WI38 (cell line): ENCODE measurements around the gene KIDINS220.

Source experiments
- H3K4me3 ChIP-seq: 2 replicates; pipeline ENCODE4 v1.5.1; 2011; ENCODE audit warnings: low read depth, mild to moderate bottlenecking, control low read depth, low read length
- CTCF ChIP-seq: IDR thresholded peaks from 2 replicates; pipeline ENCODE4 v1.5.1; 2012; ENCODE audit warnings: low read depth, mild to moderate bottlenecking, control low read depth, low read length

Gene KIDINS220

GRCh38 chr2:8861797-8862196 is 24.4 kb upstream of the KIDINS220 start:
- TF ChIP-seq CTCF = no peak
- no peak overlapping the region for H3K4me3 ChIP-seq

DNA sequence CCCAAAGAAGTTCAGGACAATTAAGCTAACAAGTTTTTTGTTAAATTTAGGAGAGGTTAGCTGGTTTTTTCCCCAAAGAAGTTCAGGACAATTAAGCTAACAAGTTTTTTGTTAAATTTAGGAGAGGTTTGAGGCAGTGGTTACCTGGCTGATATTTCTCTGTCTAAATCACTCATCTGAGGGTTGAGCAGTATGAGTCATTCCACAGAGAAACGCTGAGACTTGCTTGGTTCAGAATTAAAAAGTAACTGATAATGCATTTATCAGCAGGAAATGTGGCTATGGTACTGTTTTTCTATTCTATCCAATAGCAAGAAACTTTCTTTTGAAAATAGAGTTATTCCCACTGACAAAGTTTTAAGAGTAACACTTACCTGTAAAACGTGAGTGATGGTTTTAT is 22.8 kb upstream of the KIDINS220 start:
- no peak for TF ChIP-seq CTCF
- H3K4me3 ChIP-seq = no peak overlapping the region

- no peak overlapping the region for H3K4me3 ChIP-seq
- TF ChIP-seq CTCF = no peak
These were observed 21.5 kb upstream of the KIDINS220 start for GRCh38 chr2:8858910-8859309.

DNA sequence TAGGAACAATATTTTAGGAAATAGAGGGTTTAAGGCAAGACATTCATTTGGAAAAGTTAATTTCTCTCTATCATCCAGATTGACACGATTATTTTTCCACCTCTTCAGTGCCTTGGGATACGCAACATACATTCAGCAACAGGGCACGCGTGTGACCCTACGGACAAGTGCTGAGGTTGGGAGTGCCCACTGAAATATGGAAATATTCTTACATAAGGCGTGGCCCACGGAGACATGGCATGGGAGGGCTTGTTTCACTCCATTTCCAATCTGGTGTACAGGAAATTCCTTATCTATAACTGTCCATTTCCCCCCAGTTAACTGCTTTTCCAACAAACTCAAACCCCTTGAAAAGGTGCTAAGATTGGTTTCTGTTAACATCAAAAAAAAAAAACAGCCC is 20.9 kb upstream of the KIDINS220 start:
- no peak overlapping the region for H3K4me3 ChIP-seq
- TF ChIP-seq CTCF = no peak

DNA sequence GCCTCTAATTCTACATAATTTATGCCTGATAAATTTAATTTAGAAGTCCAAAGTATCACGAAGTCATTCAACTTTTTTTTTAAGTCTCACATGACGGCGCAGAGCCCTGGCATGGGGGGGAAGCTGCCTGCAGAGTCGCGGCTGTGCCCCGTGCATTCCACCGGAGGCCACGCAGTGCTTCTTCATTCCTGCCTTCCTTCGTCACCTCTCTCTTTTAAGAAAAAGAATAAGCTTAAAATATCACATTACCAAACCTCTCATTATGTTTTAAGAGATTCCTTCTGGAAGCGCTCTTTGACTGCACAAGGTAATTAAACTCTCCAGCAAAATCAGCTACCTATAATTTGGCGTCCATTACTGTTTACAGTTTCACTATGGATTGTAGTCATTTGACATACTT is 20.3 kb upstream of the KIDINS220 start:
- TF ChIP-seq CTCF = no peak
- no peak overlapping the region for H3K4me3 ChIP-seq

DNA sequence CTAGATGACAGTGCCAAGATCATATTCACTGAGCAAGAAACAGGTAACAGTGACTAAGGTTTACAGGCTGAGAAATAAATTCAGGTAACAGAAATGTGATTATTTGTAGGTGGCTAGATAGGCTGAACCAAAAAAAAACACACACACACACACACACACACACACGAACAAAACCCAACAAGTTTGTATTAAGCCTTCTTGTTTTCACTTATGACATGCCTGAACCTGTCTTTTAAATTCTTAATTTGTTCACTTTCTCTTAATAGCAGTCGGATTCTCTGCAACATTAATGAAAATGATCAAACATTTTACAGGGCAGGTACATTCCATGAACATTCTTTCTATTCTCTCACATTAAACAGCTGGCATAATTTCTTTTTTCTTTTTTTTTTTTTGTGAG is 18.8 kb upstream of the KIDINS220 start:
- no peak overlapping the region for H3K4me3 ChIP-seq
- no peak for TF ChIP-seq CTCF

GRCh38 chr2:8855010-8855409 is 17.6 kb upstream of the KIDINS220 start:
- no peak overlapping the region for H3K4me3 ChIP-seq
- TF ChIP-seq CTCF = no peak
